ENCODE results near the gene TRIM65.
"Not testable (repeated sequence)": the region's sequence is repeated elsewhere in the genome, so short reads cannot be mapped to it uniquely, and the experiment has no call there.

Gene TRIM65

GRCh38 chr17:75854881-75855309, 41.9 kb downstream of the TRIM65 start:
- no peaks in the 10 kb centered on the region for H3K27me3 ChIP-seq
- peaks cover 29% of the 10 kb centered on the region for H3K36me3 ChIP-seq
- H3K4me1 ChIP-seq (ENCODE audit: control insufficient read depth in 1 of 2, insufficient read depth in 1 of 2, low read depth in 1 of 2, low read length in 1 of 2) = peaks cover 56 to 60% of the 10 kb centered on the region in 2 experiments
- TF ChIP-seq CTCF (IDR thresholded peaks at IDR 0.05) = no peak
- no peaks in the 10 kb centered on the region for H3K9me3 ChIP-seq
- H3K4me3 ChIP-seq (ENCODE audit: low read depth in 1 of 2, low read length in 1 of 2) = peak overlapping the region; percentile 71 to 86
- peak overlapping the region; percentile 95 for H3K27ac ChIP-seq

GRCh38 chr17:75854101-75854748, 42.5 kb downstream of the TRIM65 start:
- peaks cover 35% of the 10 kb centered on the region for H3K36me3 ChIP-seq
- H3K9me3 ChIP-seq = no peaks in the 10 kb centered on the region
- H3K4me1 ChIP-seq (ENCODE audit: control insufficient read depth in 1 of 2, insufficient read depth in 1 of 2, low read depth in 1 of 2, low read length in 1 of 2) = peaks cover 50 to 53% of the 10 kb centered on the region in 2 experiments
- TF ChIP-seq CTCF (IDR thresholded peaks at IDR 0.05) = no peak
- H3K27ac ChIP-seq = peak overlapping the region; percentile 95
- H3K4me3 ChIP-seq (ENCODE audit: low read depth in 1 of 2, low read length in 1 of 2) = peak overlapping the region; percentile 71 to 86
- no peaks in the 10 kb centered on the region for H3K27me3 ChIP-seq

GRCh38 chr17:75853433-75853832, 43.3 kb downstream of the TRIM65 start:
- H3K27ac ChIP-seq = peak overlapping the region; percentile 95
- H3K27me3 ChIP-seq = no peaks in the 10 kb centered on the region
- peak overlapping the region; percentile 71 to 86 for H3K4me3 ChIP-seq (ENCODE audit: low read depth in 1 of 2, low read length in 1 of 2)
- TF ChIP-seq CTCF (IDR thresholded peaks at IDR 0.05) = no peak
- H3K4me1 ChIP-seq (ENCODE audit: control insufficient read depth in 1 of 2, insufficient read depth in 1 of 2, low read depth in 1 of 2, low read length in 1 of 2) = peaks cover 50 to 52% of the 10 kb centered on the region in 2 experiments
- peaks cover 43% of the 10 kb centered on the region for H3K36me3 ChIP-seq
- no peaks in the 10 kb centered on the region for H3K9me3 ChIP-seq

GRCh38 chr17:75851693-75851991, 45.1 kb downstream of the TRIM65 start:
- H3K9me3 ChIP-seq = peaks cover 14% of the 10 kb centered on the region
- H3K27ac ChIP-seq = not testable (repeated sequence)

GRCh38 chr17:75850928-75851692, 45.6 kb downstream of the TRIM65 start:
- peaks cover 67% of the 10 kb centered on the region for H3K36me3 ChIP-seq
- no peak overlapping the region for H3K4me3 ChIP-seq (ENCODE audit: low read depth in 1 of 2, low read length in 1 of 2)
- no peak for TF ChIP-seq CTCF (IDR thresholded peaks at IDR 0.05)
- H3K27ac ChIP-seq = peak overlapping the region; percentile 6
- H3K4me1 ChIP-seq (ENCODE audit: control insufficient read depth in 1 of 2, insufficient read depth in 1 of 2, low read depth in 1 of 2, low read length in 1 of 2) = peaks cover 36 to 42% of the 10 kb centered on the region in 2 experiments
- H3K27me3 ChIP-seq = no peaks in the 10 kb centered on the region
- H3K9me3 ChIP-seq = peaks cover 14% of the 10 kb centered on the region

More at GRCh38 chr17:75851693-75851991, 45.1 kb downstream of the TRIM65 start:
- H3K4me3 ChIP-seq (ENCODE audit: low read depth in 1 of 2, low read length in 1 of 2); H3K27me3 ChIP-seq: not testable (repeated sequence)
- Histone ChIP-seq H3K36me3 (peaks cover 61% of the 10 kb centered on the region), H3K4me1 (ENCODE audit: control insufficient read depth in 1 of 2, insufficient read depth in 1 of 2, low read depth in 1 of 2, low read length in 1 of 2) (peaks cover 38 to 42% of the 10 kb centered on the region in 2 experiments)

GRCh38 chr17:75849724-75850123, 47.0 kb downstream of the TRIM65 start:
- H3K36me3 ChIP-seq = peaks cover 76% of the 10 kb centered on the region
- no peak overlapping the region for H3K4me3 ChIP-seq (ENCODE audit: low read depth in 1 of 2, low read length in 1 of 2)
- no peaks in the 10 kb centered on the region for H3K27me3 ChIP-seq
- no peak for TF ChIP-seq CTCF (IDR thresholded peaks at IDR 0.05)
- peak overlapping the region; percentile 98 for H3K27ac ChIP-seq
- peaks cover 14% of the 10 kb centered on the region for H3K9me3 ChIP-seq
- H3K4me1 ChIP-seq (ENCODE audit: control insufficient read depth in 1 of 2, insufficient read depth in 1 of 2, low read depth in 1 of 2, low read length in 1 of 2) = peaks cover 47 to 55% of the 10 kb centered on the region in 2 experiments

All from neutrophil (primary cell).